ENCODE data around the gene GRK5. TPM values are rescaled to one million over a fixed set of nuclear protein-coding genes. Genes with fewer than 3 reads are reported as not detected.

The GRK5 gene
- total and polyA plus RNA-seq, 9 donors = 18.1 to 29.2 (median 23.8) TPM

GRCh38 chr10:119246862-119247549 lies 39.6 kb downstream of the GRK5 start:
- Histone ChIP-seq H3K9me3 (replicated peaks; ENCODE audit: control insufficient read depth, low read depth, low read length) (no peaks in the 10 kb centered on the region), H3K27me3 (ENCODE audit: control insufficient read depth, insufficient read depth, low read length) (no peaks in the 10 kb centered on the region), H3K36me3 (ENCODE audit: control insufficient read depth, insufficient read depth, low read length) (no peaks in the 10 kb centered on the region), H3K4me3 (ENCODE audit: low read length) (no peak overlapping the region), H3K4me1 (ENCODE audit: control insufficient read depth, insufficient read depth, low read length) (peaks cover 22% of the 10 kb centered on the region), H3K27ac (ENCODE audit: low read length) (peak overlapping the region; percentile 47)
- peak; percentile 74 for DNase-seq
- WGBS (ENCODE audit: insufficient coverage) = 40% methylated on average over 2 of the region's 16 CpGs

- H3K27ac ChIP-seq (ENCODE audit: low read length) = no peak overlapping the region
- no peaks in the 10 kb centered on the region for H3K36me3 ChIP-seq (ENCODE audit: control insufficient read depth, insufficient read depth, low read length)
- H3K4me1 ChIP-seq (ENCODE audit: control insufficient read depth, insufficient read depth, low read length) = peaks cover 26% of the 10 kb centered on the region
- H3K4me3 ChIP-seq (ENCODE audit: low read length) = no peak overlapping the region
- no peaks in the 10 kb centered on the region for H3K9me3 ChIP-seq (replicated peaks; ENCODE audit: control insufficient read depth, low read depth, low read length)
- H3K27me3 ChIP-seq (ENCODE audit: control insufficient read depth, insufficient read depth, low read length) = no peaks in the 10 kb centered on the region
- DNase-seq = no peak
Measured at GRCh38 chr10:119247550-119247894, 40.2 kb downstream of the GRK5 start.

GRCh38 chr10:119248184-119248583 lies 40.8 kb downstream of the GRK5 start:
- no peaks in the 10 kb centered on the region for H3K9me3 ChIP-seq (replicated peaks; ENCODE audit: control insufficient read depth, low read depth, low read length)
- WGBS (ENCODE audit: insufficient coverage) = no CpG with 5 or more reads among the region's 3 CpGs
- no peak for DNase-seq
- H3K36me3 ChIP-seq (ENCODE audit: control insufficient read depth, insufficient read depth, low read length) = no peaks in the 10 kb centered on the region
- H3K27ac ChIP-seq (ENCODE audit: low read length) = no peak overlapping the region
- H3K27me3 ChIP-seq (ENCODE audit: control insufficient read depth, insufficient read depth, low read length) = no peaks in the 10 kb centered on the region
- H3K4me3 ChIP-seq (ENCODE audit: low read length) = no peak overlapping the region
- H3K4me1 ChIP-seq (ENCODE audit: control insufficient read depth, insufficient read depth, low read length) = peaks cover 33% of the 10 kb centered on the region

GRCh38 chr10:119248681-119249080 lies 41.3 kb downstream of the GRK5 start:
- Histone ChIP-seq H3K36me3 (ENCODE audit: control insufficient read depth, insufficient read depth, low read length) (no peaks in the 10 kb centered on the region), H3K27me3 (ENCODE audit: control insufficient read depth, insufficient read depth, low read length) (no peaks in the 10 kb centered on the region), H3K27ac (ENCODE audit: low read length) (no peak overlapping the region), H3K4me1 (ENCODE audit: control insufficient read depth, insufficient read depth, low read length) (peaks cover 38% of the 10 kb centered on the region), H3K4me3 (ENCODE audit: low read length) (no peak overlapping the region), H3K9me3 (replicated peaks; ENCODE audit: control insufficient read depth, low read depth, low read length) (no peaks in the 10 kb centered on the region)
- DNase-seq = no peak
- no CpG with 5 or more reads among the region's 4 CpGs for WGBS (ENCODE audit: insufficient coverage)

GRCh38 chr10:119250641-119251314 lies 43.4 kb downstream of the GRK5 start:
- H3K4me3 ChIP-seq (ENCODE audit: low read length) = no peak overlapping the region
- no CpG with 5 or more reads among the region's 10 CpGs for WGBS (ENCODE audit: insufficient coverage)

GRCh38 chr10:119251315-119251708 lies 43.9 kb downstream of the GRK5 start:
- no peaks in the 10 kb centered on the region for H3K27me3 ChIP-seq (ENCODE audit: control insufficient read depth, insufficient read depth, low read length)
- no peak overlapping the region for H3K4me3 ChIP-seq (ENCODE audit: low read length)
- H3K4me1 ChIP-seq (ENCODE audit: control insufficient read depth, insufficient read depth, low read length) = peaks cover 58% of the 10 kb centered on the region
- peak; percentile 53 for DNase-seq
- WGBS (ENCODE audit: insufficient coverage) = 29% methylated on average over 1 of the region's 7 CpGs
- peak overlapping the region; percentile 59 for H3K27ac ChIP-seq (ENCODE audit: low read length)
- peaks cover 2% of the 10 kb centered on the region for H3K36me3 ChIP-seq (ENCODE audit: control insufficient read depth, insufficient read depth, low read length)
- no peaks in the 10 kb centered on the region for H3K9me3 ChIP-seq (replicated peaks; ENCODE audit: control insufficient read depth, low read depth, low read length)

More at GRCh38 chr10:119250641-119251314, 43.4 kb downstream of the GRK5 start:
- Histone ChIP-seq H3K9me3 (replicated peaks; ENCODE audit: control insufficient read depth, low read depth, low read length) (no peaks in the 10 kb centered on the region), H3K4me1 (ENCODE audit: control insufficient read depth, insufficient read depth, low read length) (peaks cover 58% of the 10 kb centered on the region), H3K27ac (ENCODE audit: low read length) (peak overlapping the region; percentile 59), H3K36me3 (ENCODE audit: control insufficient read depth, insufficient read depth, low read length) (peaks cover 2% of the 10 kb centered on the region), H3K27me3 (ENCODE audit: control insufficient read depth, insufficient read depth, low read length) (no peaks in the 10 kb centered on the region)
- peak; percentile 62 for DNase-seq

GRCh38 chr10:119252051-119252465 lies 44.7 kb downstream of the GRK5 start:
- H3K36me3 ChIP-seq (ENCODE audit: control insufficient read depth, insufficient read depth, low read length) = peaks cover 2% of the 10 kb centered on the region
- peaks cover 53% of the 10 kb centered on the region for H3K4me1 ChIP-seq (ENCODE audit: control insufficient read depth, insufficient read depth, low read length)
- 41% methylated on average over 5 of the region's 8 CpGs for WGBS (ENCODE audit: insufficient coverage)
- no peaks in the 10 kb centered on the region for H3K9me3 ChIP-seq (replicated peaks; ENCODE audit: control insufficient read depth, low read depth, low read length)
- H3K27ac ChIP-seq (ENCODE audit: low read length) = no peak overlapping the region
- no peak for DNase-seq
- no peaks in the 10 kb centered on the region for H3K27me3 ChIP-seq (ENCODE audit: control insufficient read depth, insufficient read depth, low read length)
- H3K4me3 ChIP-seq (ENCODE audit: low read length) = no peak overlapping the region

- Histone ChIP-seq H3K27ac (ENCODE audit: low read length) (peak overlapping the region; percentile 92), H3K27me3 (ENCODE audit: control insufficient read depth, insufficient read depth, low read length) (no peaks in the 10 kb centered on the region), H3K4me1 (ENCODE audit: control insufficient read depth, insufficient read depth, low read length) (peaks cover 48% of the 10 kb centered on the region), H3K36me3 (ENCODE audit: control insufficient read depth, insufficient read depth, low read length) (peaks cover 2% of the 10 kb centered on the region), H3K4me3 (ENCODE audit: low read length) (no peak overlapping the region), H3K9me3 (replicated peaks; ENCODE audit: control insufficient read depth, low read depth, low read length) (no peaks in the 10 kb centered on the region)
- 95% methylated on average over 5 of the region's 10 CpGs for WGBS (ENCODE audit: insufficient coverage)
- DNase-seq = no peak
Measured at GRCh38 chr10:119252470-119253151, 45.2 kb downstream of the GRK5 start.

GRCh38 chr10:119253433-119254174 lies 46.2 kb downstream of the GRK5 start:
- Histone ChIP-seq H3K27ac (ENCODE audit: low read length) (peak overlapping the region; percentile 92), H3K9me3 (replicated peaks; ENCODE audit: control insufficient read depth, low read depth, low read length) (no peaks in the 10 kb centered on the region), H3K36me3 (ENCODE audit: control insufficient read depth, insufficient read depth, low read length) (peaks cover 2% of the 10 kb centered on the region), H3K4me3 (ENCODE audit: low read length) (no peak overlapping the region), H3K4me1 (ENCODE audit: control insufficient read depth, insufficient read depth, low read length) (peaks cover 49% of the 10 kb centered on the region), H3K27me3 (ENCODE audit: control insufficient read depth, insufficient read depth, low read length) (no peaks in the 10 kb centered on the region)
- peak; percentile 94 for DNase-seq
- 20% methylated on average over 10 of the region's 16 CpGs for WGBS (ENCODE audit: insufficient coverage)

GRCh38 chr10:119254335-119254734 lies 47.0 kb downstream of the GRK5 start:
- Histone ChIP-seq H3K36me3 (ENCODE audit: control insufficient read depth, insufficient read depth, low read length) (peaks cover 2% of the 10 kb centered on the region), H3K4me1 (ENCODE audit: control insufficient read depth, insufficient read depth, low read length) (peaks cover 49% of the 10 kb centered on the region), H3K27me3 (ENCODE audit: control insufficient read depth, insufficient read depth, low read length) (no peaks in the 10 kb centered on the region), H3K4me3 (ENCODE audit: low read length) (no peak overlapping the region), H3K27ac (ENCODE audit: low read length) (peak overlapping the region; percentile 92), H3K9me3 (replicated peaks; ENCODE audit: control insufficient read depth, low read depth, low read length) (no peaks in the 10 kb centered on the region)
- WGBS (ENCODE audit: insufficient coverage) = 37% methylated on average over 3 of the region's 3 CpGs
- DNase-seq = peak; percentile 52

All from muscle of leg (tissue), 11 donors.